Muscle of leg (tissue), 11 donors: ENCODE results near the gene ZBTB20. TPM values are rescaled to one million over a fixed set of nuclear protein-coding genes. Genes with fewer than 3 reads are reported as not detected.
A peak's percentile ranks its signal among the peaks of the same experiment; 100 is the strongest.

ENCODE experiments used
- DNase-seq: peaks from one replicate; pipeline ENCODE4 v3.0.0; 2013
- H3K27ac ChIP-seq: one replicate; pipeline ENCODE4 v1.5.1; 2013; ENCODE audit warnings: mild to moderate bottlenecking, low read length, control low read depth
- H3K27me3 ChIP-seq: one replicate; pipeline ENCODE4 v1.6.1; 2013; ENCODE audit warnings: low read length; ENCODE audit not compliant: control insufficient read depth, insufficient read depth
- H3K36me3 ChIP-seq: one replicate; pipeline ENCODE4 v1.6.1; 2013; ENCODE audit warnings: low read length; ENCODE audit not compliant: control insufficient read depth, insufficient read depth
- H3K4me1 ChIP-seq: one replicate; pipeline ENCODE4 v1.6.1; 2013; ENCODE audit warnings: low read length; ENCODE audit not compliant: control insufficient read depth, insufficient read depth
- H3K4me3 ChIP-seq: one replicate; pipeline ENCODE4 v1.5.1; 2013; ENCODE audit warnings: low read length, control low read depth
- H3K9me3 ChIP-seq: replicated peaks from 2 replicates; pipeline ENCODE4 v1.6.1; 2013; ENCODE audit warnings: low read depth, low read length; ENCODE audit not compliant: control insufficient read depth
- WGBS: methylation state at CpG from one replicate; pipeline ENCODE4 v1.1.5; 2013; ENCODE audit warnings: missing lambda C conversion rate; ENCODE audit not compliant: insufficient coverage; 5-methylcytosine and 5-hydroxymethylcytosine counted together
- polyA plus RNA-seq, 8 donors: library from polyadenylated mRNA; unstranded; fragments of 120-200 nt; gene quantifications; one replicate each; pipeline versions ENCODE4 v1.2.1 to v1.2.3, GENCODE V29; 2013; ENCODE audit warnings: inconsistent platforms in 1 of 8, low replicate concordance in 1 of 8; ENCODE audit not compliant: insufficient read length in 8 of 8, insufficient read depth in 1 of 8
- total RNA-seq: library from RNA; stranded (reverse); fragments of 120-200 nt; gene quantifications from one replicate; pipeline ENCODE4 v1.2.4, GENCODE V29; 2013

Gene ZBTB20
- total and polyA plus RNA-seq, 9 donors, result 1.0 to 16.6 (median 2.8) TPM

GRCh38 chr3:114745322-114746240 lies 401.5 kb downstream of the ZBTB20 start:
- H3K9me3 ChIP-seq, result no peaks in the 10 kb centered on the region
- WGBS, result no CpG with 5 or more reads among the region's 5 CpGs

DNA sequence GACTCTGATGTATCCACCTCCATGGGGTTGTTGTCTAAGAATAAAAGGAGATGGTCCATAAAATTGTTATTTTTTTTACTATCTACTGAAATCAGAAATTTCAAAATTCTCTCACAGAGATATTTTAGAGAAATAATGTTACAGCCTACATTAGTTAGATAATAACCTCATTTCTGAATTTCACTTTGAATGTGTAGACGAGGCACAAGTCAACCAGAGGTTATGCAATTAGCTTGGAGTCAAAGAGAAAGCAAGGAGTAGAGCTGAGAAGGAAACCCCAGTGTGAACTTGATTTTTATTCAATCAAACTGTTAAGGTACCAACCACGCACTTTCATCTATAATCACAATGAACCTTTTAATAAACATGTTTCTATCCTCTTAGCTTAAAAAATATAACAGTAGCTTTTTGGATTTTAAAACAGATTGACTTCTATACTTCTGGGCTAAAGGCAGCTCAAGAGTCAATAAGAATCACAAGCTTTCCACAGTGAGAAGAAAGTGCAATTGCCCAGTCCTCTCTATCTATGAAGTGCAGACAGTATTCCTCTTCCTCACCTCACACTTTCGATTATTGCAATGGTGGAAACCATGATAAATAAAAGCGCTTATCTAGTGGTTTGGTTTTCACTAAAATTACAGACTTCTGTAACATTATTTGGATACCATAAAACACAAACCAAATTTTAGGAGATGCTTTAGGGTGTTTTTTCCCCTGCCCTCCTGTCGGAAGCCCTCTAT lies 403.2 kb downstream of the ZBTB20 start:
- no peak for DNase-seq
- no peaks in the 10 kb centered on the region for H3K4me1 ChIP-seq
- WGBS, result no CpG with 5 or more reads among the region's 5 CpGs
- H3K27me3 ChIP-seq, result no peaks in the 10 kb centered on the region
- no peaks in the 10 kb centered on the region for H3K9me3 ChIP-seq
- no peak overlapping the region for H3K4me3 ChIP-seq
- H3K36me3 ChIP-seq, result no peaks in the 10 kb centered on the region
- no peak overlapping the region for H3K27ac ChIP-seq

More at GRCh38 chr3:114745322-114746240, 401.5 kb downstream of the ZBTB20 start:
- no peak overlapping the region for H3K4me3 ChIP-seq
- H3K27me3 ChIP-seq, result no peaks in the 10 kb centered on the region
- H3K4me1 ChIP-seq, result no peaks in the 10 kb centered on the region
- peak; percentile 83 for DNase-seq
- no peak overlapping the region for H3K27ac ChIP-seq
- no peaks in the 10 kb centered on the region for H3K36me3 ChIP-seq

DNA sequence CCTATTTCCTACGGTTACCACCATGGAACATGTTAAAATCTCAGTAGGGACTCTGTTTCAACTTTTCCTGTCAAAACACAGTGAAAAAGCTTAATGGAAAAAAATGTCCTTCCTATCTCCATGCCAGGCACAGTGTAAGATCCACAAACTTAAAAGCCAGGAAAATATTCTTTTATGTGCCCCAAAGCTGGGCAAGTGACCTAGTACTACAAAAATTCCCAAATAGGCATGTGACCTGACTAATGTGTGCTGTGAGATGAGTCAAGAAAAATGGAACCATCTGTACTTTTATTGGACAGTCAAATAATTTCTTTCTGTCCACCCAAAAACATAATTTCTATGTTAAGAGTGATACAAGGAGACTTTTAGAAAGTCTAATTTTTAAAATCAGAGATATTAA lies 406.0 kb downstream of the ZBTB20 start:
- Histone ChIP-seq H3K4me1 (no peaks in the 10 kb centered on the region), H3K4me3 (no peak overlapping the region), H3K27me3 (no peaks in the 10 kb centered on the region), H3K9me3 (no peaks in the 10 kb centered on the region), H3K36me3 (no peaks in the 10 kb centered on the region), H3K27ac (no peak overlapping the region)
- no CpG with 5 or more reads among the region's 1 CpG for WGBS
- DNase-seq, result no peak

GRCh38 chr3:114739627-114740026 lies 407.5 kb downstream of the ZBTB20 start:
- no peaks in the 10 kb centered on the region for H3K9me3 ChIP-seq
- WGBS, result no CpG with 5 or more reads among the region's 1 CpG
- H3K27me3 ChIP-seq, result no peaks in the 10 kb centered on the region
- no peak for DNase-seq
- H3K4me1 ChIP-seq, result no peaks in the 10 kb centered on the region
- H3K27ac ChIP-seq, result no peak overlapping the region
- H3K4me3 ChIP-seq, result no peak overlapping the region
- no peaks in the 10 kb centered on the region for H3K36me3 ChIP-seq

DNA sequence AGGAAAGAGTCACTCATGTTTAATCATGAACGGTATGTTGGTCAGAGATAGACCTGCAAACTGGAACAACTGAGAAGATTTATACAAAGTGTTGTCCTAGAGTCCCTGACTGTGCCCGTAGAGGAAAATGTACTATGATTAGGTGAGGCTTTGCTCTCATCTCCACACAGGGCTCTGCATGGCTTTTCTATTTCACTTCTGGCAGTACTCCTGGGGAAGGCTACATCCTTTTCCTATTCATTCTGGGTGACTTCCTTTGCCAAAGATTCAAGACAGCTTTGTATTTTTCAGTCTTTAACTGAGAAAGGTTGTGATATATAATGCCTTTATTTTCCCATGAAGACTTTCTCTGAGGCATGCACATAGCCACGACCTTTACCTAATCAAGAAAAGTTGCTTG lies 414.7 kb downstream of the ZBTB20 start:
- Histone ChIP-seq H3K36me3 (no peaks in the 10 kb centered on the region), H3K27me3 (no peaks in the 10 kb centered on the region), H3K27ac (no peak overlapping the region), H3K4me3 (no peak overlapping the region), H3K9me3 (no peaks in the 10 kb centered on the region), H3K4me1 (no peaks in the 10 kb centered on the region)
- WGBS, result 0% methylated on average over 1 of the region's 3 CpGs
- peak; percentile 48 for DNase-seq

GRCh38 chr3:114730397-114730796 lies 416.7 kb downstream of the ZBTB20 start:
- Histone ChIP-seq H3K4me3 (no peak overlapping the region), H3K27ac (no peak overlapping the region), H3K27me3 (no peaks in the 10 kb centered on the region), H3K36me3 (no peaks in the 10 kb centered on the region), H3K9me3 (no peaks in the 10 kb centered on the region), H3K4me1 (no peaks in the 10 kb centered on the region)
- 30% methylated on average over 1 of the region's 1 CpG for WGBS
- no peak for DNase-seq

- no CpG with 5 or more reads among the region's 1 CpG for WGBS
- Histone ChIP-seq H3K27me3 (no peaks in the 10 kb centered on the region), H3K36me3 (no peaks in the 10 kb centered on the region), H3K27ac (no peak overlapping the region), H3K9me3 (no peaks in the 10 kb centered on the region), H3K4me3 (no peak overlapping the region), H3K4me1 (no peaks in the 10 kb centered on the region)
- DNase-seq, result no peak
Observed at GRCh38 chr3:114727373-114727772, 419.7 kb downstream of the ZBTB20 start.

DNA sequence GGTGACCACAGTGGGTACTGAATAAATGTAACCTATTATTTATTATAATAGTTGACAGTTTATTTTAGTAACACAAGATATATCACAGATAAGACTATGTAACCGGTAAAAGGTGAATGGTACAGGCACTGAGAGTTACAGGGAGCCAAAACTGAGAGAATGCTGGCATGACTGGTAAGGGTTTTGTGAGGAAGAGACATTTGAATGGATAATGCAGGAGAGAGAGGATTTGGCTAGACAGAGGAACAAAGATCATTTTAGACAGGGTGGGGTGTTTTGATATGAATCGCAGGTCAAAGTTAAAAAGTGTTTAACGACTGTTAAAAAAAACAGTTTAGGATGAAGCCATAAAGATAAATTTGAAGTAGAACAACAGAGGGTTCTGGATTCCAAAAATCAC lies 421.1 kb downstream of the ZBTB20 start:
- no peak overlapping the region for H3K4me3 ChIP-seq
- no peaks in the 10 kb centered on the region for H3K27me3 ChIP-seq
- H3K27ac ChIP-seq, result no peak overlapping the region
- no peaks in the 10 kb centered on the region for H3K9me3 ChIP-seq
- H3K36me3 ChIP-seq, result no peaks in the 10 kb centered on the region
- H3K4me1 ChIP-seq, result no peaks in the 10 kb centered on the region
- WGBS, result no CpG with 5 or more reads among the region's 3 CpGs
- DNase-seq, result no peak

GRCh38 chr3:114722530-114722929 lies 424.6 kb downstream of the ZBTB20 start:
- Histone ChIP-seq H3K36me3 (no peaks in the 10 kb centered on the region), H3K27ac (no peak overlapping the region), H3K27me3 (no peaks in the 10 kb centered on the region), H3K4me3 (no peak overlapping the region), H3K4me1 (no peaks in the 10 kb centered on the region), H3K9me3 (no peaks in the 10 kb centered on the region)
- WGBS, result no CpG with 5 or more reads among the region's 1 CpG
- DNase-seq, result no peak

DNA sequence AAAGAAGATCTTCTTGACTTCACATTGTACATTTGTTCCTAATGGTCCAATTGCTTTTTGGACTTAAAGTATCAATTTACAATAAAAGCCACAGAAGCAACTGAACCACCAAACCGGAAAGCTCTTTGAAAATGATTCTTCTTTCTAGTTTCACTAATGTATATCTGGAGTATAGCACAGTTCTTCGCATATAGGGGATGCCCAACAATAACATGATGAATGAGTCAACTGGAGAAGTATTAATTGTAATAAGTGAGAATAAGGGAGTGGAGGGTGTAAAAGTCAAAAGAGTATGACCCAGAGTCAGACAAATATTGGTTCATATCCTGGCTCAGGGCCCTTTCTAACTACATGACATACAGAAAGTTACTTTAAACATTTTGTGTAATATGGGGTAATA lies 425.2 kb downstream of the ZBTB20 start:
- no peak for DNase-seq
- no CpG with 5 or more reads among the region's 2 CpGs for WGBS
- no peaks in the 10 kb centered on the region for H3K4me1 ChIP-seq
- H3K27ac ChIP-seq, result no peak overlapping the region
- no peaks in the 10 kb centered on the region for H3K36me3 ChIP-seq
- H3K4me3 ChIP-seq, result no peak overlapping the region
- H3K27me3 ChIP-seq, result no peaks in the 10 kb centered on the region
- H3K9me3 ChIP-seq, result no peaks in the 10 kb centered on the region
